Measurements from ENCODE around the gene ALKBH8.
"Not testable (repeated sequence)": the region's sequence is repeated elsewhere in the genome, so short reads cannot be mapped to it uniquely, and the experiment has no call there.

The ALKBH8 gene

DNA sequence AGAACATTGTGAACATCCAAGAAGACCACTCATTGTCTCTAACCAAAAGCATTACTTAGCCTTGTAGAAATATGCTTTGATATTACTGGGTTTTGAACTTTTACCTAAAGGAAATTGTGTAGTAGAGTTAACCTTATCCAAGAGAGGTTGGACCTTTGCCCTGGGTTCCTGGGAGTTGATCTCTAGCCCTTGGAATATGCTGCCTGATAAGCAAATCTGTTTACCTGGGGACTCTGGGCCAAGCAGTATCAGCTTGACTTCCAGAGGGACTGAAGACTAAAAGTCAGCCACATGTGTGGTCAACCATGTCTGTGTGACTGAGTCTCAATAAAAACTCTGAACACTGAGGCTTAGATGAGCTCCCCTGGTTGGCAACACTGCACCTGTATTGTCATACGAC is 63.8 kb downstream of the ALKBH8 start:
- DNase-seq, result no peak

DNA sequence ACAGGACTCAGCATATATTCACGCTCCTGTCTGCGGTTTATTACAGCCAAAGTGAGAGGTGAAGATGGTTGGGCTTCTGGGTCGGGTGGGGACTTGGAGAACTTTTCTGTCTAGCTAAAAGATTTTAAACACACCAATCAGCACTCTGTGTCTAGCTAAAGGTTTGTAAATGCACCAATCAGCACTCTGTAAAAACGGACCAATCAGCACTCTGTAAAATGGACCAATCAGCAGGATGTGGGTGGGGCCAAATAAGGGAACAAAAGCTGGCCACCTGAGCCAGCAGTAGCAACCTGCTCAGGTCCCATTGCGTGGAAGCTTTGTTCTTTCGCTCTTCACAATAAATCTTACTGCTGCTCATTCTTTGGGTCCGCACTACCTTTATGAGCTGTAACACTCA is 68.2 kb downstream of the ALKBH8 start:
- not testable (repeated sequence) for DNase-seq

DNA sequence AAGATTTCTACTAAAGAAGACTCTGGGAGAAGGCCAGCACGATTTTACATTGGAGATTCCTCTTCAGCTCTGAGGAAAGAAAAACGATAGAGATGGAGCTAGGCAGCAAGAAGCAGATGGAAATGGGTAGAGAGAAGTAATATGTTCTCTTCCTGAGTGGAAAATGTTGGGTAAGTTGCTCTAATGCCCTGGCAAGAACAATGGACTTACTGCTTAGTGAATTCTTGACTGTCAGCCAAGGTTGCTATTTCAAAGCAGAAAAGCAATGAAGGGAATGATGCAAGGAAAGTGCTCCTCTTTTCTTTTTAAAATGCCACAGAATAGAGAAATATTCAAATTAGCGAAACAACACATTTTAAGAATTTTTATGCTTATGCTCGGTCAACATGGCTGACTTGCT is 69.5 kb downstream of the ALKBH8 start:
- no peak for DNase-seq

DNA sequence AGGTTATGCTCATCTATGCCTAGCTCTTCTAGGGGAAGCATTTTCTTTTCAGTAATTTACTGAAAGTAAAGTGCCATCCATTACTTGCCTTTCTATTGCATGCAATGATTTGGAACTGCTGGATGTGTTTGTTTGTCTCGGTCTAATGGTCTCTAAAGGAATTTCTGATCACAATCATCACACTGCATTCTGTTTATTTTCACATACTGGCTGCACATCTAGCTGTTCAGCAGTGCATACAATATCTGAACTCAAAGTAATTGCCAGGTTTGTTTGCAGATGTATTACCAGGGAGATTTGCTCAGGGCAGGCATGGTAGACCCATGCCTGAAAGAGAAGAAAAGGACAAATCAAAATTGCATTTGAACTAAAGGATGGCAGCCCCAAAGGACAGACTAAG is 71.5 kb downstream of the ALKBH8 start:
- DNase-seq, result no peak

GRCh38 chr11:107493117-107493516 is 72.4 kb downstream of the ALKBH8 start:
- DNase-seq, result no peak

- DNase-seq, result no peak
Measured at GRCh38 chr11:107490836-107491235, 74.7 kb downstream of the ALKBH8 start.

DNA sequence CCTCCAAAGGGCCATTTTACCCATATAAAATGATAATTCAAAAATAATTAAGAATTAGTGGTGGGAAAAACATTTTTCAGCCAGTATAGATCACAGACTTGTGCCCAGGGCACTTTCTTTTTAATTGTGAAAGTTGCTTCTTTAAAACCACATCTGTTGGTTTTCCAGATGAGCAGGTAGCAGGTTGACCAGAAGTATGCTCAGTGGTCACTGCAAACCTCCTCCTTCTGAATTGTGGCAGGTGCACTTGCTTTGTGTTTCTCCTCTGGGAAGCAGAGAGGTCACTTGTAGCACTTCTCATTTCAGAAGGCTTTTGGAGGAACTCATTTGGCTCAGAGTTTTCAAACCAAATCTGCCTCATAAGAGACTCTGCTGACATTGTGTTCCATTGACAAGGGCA is 83.3 kb downstream of the ALKBH8 start:
- no peak for DNase-seq

DNA sequence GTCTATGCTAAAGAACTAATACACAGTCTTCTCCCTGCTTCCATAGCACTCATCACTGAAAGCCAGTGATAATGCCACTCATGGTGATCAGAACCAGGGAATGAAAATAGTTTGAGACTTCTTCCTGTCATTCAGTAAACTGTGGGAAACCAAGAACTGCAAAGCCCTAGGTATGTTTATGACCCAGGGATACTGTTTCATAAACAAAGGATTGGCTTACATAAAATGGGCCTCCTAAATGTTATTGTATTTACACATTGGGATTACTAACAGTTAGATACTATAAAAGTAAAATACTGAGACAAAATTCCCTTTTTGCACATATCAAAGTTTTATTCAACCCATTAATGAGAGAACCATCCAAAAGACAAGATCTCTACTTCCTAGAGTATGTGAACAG is 86.6 kb downstream of the ALKBH8 start:
- no peak for DNase-seq

DNA sequence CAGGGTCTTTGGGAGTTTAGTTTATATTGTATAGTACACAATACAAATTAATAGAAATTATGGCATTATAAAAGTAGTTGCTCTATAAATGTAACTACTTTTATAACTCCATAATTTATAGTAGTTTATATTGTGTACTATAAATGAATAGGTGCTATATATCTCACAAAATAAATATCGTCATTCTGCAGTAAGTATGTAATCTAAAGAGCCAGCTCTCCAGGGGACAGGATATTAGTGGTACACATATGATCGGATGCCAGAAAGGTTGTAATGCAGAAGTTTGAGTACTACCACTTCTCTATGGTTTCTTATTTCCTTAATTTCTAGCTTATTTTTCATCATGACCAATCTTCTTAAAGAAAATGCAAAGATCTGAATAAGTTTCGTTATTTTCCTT is 87.7 kb downstream of the ALKBH8 start:
- no peak for DNase-seq

- no peak for DNase-seq
Measured at GRCh38 chr11:107473792-107474191, 91.7 kb downstream of the ALKBH8 start.

DNA sequence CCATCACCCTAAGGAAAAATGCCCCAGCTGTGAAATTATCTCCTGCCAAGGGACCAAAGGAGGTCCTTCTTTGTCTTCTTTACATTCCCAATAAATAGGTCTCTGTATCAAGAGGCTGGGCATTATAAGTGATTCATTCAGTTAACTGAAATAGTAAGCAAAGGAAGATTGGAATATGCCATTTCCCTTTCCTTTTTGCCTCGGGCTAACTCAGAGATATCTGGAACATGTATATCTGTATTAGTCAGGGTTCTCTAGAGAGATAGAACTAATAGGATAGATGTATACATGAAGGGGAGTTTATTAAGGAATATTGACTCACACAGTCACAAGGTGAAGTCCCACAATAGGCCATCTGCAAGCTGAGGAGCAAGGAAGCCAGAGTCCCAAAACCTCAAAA is 92.6 kb downstream of the ALKBH8 start:
- DNase-seq, result no peak

DNA sequence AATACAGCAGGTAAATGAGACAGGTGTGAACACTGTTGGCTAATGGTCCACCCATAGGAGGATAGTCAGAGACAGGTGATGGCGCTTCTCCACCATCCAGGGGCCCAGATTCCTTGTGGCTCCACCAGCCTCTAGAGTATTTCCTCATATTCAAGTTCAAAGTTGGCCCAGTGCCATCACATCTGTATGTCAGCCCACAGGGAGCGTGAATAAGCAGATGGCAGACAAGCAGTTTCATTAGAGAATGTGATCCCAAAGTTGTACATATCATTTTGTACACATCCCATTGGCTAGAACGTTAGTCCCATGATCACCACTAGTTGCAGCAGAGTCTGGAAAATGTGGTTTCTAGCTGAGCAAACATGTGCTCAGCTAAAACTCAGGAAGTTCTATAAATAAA is 96.9 kb downstream of the ALKBH8 start:
- no peak for DNase-seq

DNA sequence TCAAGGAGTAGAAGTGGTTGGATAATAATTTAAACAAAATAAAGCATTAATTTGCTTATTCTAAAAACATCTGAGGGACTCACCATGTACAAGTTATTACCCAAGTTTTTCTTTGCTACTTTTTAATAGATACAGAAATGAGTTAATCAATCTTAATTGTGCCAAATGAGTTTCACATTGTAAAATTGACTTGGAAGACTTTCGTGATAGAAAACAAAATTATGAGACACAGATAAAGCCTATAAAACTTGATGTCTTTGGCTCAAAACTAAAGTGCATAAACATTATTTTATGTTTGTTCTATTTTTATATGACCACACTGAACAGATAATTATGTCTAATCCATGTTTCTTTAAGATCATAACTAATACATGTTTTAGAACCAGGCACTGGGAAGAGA is 97.8 kb downstream of the ALKBH8 start:
- no peak for DNase-seq

DNA sequence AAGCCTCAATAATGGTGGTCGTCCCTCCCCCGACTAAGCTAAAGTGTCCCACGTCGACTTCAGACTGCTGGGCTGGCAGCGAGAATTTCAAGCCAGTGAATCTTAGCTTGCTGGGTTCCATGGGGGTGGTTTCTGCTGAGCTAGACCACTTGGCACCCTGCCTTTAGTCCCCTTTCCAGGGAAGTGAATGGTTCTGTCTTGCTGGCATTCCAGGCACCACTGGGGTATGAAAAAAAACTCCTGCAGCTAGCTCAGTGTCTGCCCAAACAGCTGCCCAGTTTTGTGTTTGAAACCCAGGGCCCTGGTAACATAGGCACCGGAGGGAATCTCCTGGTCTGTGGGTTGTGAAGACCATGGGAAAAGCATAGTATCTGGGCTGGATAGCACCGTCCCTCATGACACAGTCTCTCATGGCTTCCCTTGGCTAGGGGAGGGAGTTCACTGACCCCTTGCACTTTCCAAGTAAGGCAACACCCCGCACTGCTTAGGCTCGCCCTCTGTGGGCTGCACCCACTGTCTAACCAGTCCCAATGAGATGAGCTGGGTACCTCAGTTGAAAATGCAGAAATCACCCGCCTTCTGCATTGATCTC is 99.2 kb downstream of the ALKBH8 start:
- DNase-seq, result not testable (repeated sequence)

GRCh38 chr11:107457558-107458271 is 107.8 kb downstream of the ALKBH8 start, which contains the start of gene CWF19L2:
CWF19L2 (minus strand) TSS chr11:107457825; CDS start chr11:107457816, 9 bp downstream.
- DNase-seq, result peak; percentile 79

DNA sequence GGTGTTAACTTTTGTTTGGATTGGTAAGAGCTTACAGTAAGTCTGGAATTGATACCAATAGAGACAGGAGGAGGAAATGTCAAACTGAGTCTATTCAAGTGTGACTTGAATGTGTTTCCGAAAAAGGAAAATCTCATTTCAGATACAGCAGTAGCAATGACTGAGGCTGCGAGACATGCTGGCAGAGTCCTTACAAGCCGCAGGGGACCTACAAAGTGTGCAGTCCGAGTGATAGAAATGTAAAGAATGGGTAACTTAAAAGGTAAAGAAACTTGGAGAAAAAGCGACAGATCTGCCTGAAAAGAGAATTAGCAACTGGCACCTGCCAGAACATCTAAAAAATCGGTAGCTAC is 108.4 kb downstream of the ALKBH8 start:
- DNase-seq, result no peak

- no peak for DNase-seq
Measured at GRCh38 chr11:107453594-107454286, 111.8 kb downstream of the ALKBH8 start.
